OCI-M2 (cell line): ENCODE data around the gene LRRC38.

Experiments
- DNase-seq: peaks from one replicate; lab custom pipeline; 2025; ENCODE audit not compliant: unreplicated experiment; lab: John Stamatoyannopoulos, UW

The LRRC38 gene

DNA sequence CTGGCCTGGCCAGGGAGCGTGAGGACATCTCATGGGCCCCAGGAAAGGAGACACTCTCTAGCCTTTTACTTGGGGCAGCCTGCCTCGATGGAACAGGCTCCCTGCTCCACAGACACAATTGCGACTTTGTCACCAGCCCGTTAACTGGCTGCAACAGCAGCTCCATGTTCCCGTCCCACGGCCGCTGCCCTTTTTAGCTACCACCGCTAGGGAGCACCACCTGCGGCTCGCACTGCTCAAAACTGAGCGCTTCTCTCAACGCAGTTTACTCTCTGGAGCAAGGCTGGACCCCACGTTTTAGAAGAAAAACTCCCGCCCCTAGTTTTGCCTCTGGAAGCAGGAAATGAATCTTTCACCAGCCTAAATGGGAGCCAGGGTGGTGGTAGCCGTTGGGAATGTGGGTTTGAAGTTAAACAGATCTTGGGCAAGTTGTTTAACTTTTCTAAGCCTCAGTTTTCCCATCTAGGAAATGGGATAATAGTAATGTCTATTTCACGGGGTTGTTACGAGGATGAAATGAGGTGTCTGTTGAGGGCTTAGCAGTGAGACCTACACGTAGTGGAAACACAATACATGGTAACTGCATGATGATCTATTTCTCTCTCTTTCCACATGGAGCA, 3.5 kb upstream of the LRRC38 start:
- DNase-seq: no peak

DNA sequence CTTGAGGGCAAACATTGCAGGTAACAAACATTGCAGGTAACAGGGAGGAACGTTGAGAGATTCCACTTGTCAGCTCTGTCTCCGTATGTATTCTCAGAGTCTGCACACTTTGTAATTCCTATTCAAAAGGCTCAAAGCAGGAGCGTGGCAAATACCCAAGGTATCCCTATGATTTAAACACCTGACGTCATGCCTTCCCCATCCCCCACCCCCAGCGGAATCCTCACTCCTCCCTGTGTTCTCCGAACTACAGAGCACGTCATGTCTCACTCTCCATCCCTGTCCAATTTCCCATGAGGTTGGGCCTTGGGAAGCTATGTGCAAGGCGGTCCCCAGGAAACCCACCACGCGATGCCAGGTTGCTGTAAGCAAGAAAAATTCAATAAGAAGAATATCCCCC, 2.8 kb upstream of the LRRC38 start:
- no peak for DNase-seq

DNA sequence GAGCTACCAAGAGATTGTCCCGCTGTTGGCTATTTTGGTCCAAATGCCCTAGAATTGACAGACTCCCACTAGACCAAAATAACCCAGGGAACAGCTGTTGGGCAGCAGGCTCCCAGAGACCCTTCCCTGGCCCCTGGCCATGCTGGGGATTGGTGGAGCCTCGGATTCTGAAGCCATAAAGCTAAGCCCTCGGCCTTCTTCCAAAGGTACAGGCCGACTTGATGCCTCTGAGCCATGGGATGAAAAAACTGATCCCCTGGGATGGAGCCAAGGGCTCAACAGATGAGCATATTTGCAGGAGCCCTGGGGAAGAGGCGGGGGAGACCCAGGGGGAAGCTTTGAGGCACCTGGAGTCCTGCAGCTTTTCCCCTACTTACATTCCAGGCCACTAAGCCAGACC, 1.0 kb upstream of the LRRC38 start:
- DNase-seq: no peak

DNA sequence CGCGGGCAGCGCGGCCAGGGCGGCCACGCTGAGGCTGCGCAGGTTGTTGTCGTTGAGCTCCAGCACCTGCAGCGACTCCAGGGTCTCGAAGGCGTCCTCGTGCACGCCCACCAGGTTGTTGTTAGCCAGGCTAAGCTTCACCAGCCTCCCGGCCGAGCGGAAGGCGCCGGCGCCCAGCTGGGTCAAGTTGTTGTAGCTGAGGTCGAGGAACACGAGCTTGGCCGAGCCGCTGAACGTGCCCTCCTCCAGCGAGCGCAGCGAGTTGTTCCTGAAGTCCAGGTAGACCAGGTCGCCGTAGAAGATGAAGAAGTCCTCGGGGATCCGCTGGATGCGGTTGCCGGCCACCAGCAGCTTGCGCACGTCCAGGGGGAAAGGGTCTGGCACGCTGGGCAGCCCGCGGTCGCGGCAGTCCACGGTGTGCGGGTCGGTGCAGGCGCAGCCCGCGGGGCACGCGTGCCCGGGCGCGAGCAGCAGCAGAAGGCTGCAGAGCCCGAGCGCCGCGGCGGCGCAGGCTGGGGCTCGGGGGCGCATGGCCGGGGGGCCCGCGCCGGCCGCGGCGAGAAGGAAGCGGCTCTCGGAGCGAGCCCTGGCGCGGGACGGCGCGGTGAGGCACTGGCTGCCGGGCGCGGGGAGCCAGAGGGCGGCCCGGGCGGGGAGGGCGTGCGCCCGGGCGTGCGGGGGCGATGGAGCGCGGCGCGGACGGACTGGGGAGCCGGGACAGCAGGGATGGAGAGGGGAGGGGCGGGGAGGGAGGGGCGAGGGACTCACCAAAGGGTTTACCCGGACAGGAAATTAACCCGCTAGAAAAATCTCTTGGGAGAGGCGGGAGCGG, 524 bp downstream of the LRRC38 start:
- no peak for DNase-seq

GRCh38 chr1:13512472-13512871, 1.3 kb downstream of the LRRC38 start:
- DNase-seq: no peak

DNA sequence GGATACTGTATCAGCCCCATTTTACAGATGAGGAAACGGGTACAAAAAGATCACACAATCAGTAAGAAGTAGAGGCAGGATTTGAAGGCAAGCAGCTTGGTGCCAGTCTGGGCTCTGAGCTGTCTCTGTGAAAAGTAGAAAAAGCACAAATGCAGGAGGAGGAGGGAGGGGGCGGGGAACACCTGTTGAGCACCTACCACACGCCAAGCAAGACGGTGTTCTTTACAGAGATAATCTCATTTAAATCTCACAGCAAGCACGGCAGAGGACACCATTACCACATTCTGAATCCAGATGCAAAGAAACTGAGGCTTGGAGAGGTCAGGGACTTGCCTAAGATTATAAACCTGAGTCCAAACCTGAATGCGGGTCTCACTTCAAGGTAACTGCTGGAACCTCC, 3.3 kb downstream of the LRRC38 start:
- no peak for DNase-seq

DNA sequence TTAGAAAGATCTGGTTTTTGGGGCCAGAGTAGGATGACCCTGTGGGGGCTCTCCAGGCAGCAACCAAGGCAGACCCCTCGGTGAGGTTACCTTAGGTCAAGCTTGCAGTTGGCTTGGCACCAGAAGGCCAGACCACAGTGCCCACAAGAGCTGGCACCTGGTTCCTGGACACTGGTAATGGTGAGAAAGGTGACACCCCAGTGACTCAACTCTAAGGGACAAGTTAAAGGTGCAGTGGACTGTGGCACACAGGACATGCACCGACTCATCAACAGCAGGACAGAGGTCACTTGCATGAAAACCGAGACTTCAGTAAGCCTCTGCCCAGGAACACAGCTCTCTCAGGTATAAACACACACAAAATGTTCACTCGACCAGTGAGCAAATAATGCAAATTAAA, 6.7 kb downstream of the LRRC38 start:
- DNase-seq: no peak

- DNase-seq: no peak
These were observed 8.8 kb downstream of the LRRC38 start for GRCh38 chr1:13505020-13505419.

- no peak for DNase-seq
These were observed 13.0 kb downstream of the LRRC38 start for GRCh38 chr1:13500806-13501205.

- no peak for DNase-seq
These were observed 14.4 kb downstream of the LRRC38 start for GRCh38 chr1:13499422-13499821.

DNA sequence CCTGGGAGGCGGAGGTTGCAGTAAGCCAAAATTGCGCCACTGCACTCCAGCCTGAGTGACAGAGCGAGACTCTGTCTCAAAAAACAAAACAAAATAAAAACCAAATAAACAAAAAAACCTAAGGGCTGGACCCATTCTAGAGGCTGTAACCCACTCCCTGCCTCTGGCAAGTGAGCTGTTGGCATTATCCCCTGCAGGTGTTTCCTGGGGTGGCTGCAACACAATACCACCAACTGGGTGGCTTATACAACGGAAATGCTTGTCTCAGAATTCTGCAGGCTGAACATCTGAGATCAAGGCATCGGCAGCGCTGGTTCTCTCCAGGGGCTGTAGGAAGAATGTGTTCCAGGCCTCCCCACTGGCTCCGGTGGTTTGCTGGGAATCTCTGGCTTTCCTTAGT, 15.2 kb downstream of the LRRC38 start:
- no peak for DNase-seq

DNA sequence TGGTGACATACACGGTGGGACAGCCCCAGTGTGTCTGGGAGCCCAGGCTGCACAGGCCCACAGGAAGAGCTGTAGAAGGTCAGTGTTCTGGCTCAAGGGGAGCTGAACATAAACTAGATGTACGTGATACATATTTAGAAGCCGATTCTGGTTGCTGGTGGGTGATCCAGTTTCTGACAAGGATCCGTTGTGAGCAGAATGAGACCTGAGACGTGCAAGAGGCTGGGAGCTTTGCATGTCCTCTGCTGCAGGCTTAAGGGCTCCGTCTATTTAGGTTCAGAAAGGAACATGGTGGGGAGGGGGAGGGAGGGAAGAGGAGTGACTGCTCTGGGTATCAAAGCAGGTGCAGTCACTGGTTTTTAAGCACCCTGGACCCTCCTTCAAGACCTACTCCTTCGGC, 18.6 kb downstream of the LRRC38 start:
- DNase-seq: no peak

DNA sequence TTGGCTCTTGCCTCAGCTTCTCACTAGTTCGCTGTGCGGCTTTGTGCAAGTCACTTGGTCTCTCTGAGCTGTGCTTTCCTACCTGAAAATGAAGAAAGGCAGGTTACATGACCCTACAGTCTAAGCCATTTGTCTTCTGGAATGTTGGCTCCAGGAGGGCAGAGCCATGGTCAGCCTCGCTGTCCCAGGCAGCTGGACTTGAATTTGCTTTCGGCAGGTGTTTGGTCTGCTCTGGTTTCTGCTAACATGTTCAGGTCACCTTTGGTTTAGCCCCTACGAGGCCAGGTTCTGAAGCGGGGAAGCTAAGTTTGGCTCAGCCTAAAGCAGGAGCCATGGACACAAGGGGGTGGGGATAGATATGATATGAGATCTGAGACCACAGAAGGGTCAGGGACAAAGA, 19.1 kb downstream of the LRRC38 start:
- no peak for DNase-seq

DNA sequence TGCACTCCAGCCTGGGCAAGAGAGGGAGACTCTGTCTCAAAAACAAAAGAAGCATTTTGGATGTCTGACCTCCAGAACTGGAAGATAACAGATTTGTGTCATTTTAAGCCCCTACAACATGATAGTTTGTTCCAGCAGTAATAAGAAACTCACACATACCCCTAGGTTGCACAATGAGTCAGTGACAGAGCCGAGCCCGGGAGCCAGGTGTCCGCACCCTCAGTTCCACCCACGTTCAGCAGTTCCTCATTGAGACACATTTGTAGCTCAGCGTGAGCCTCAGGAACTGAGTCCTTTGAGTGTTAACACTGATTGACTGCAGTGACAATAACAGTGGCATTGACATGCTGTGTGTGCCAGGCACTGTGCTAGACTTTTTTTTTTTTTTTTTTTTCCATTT, 19.8 kb downstream of the LRRC38 start:
- no peak for DNase-seq

DNA sequence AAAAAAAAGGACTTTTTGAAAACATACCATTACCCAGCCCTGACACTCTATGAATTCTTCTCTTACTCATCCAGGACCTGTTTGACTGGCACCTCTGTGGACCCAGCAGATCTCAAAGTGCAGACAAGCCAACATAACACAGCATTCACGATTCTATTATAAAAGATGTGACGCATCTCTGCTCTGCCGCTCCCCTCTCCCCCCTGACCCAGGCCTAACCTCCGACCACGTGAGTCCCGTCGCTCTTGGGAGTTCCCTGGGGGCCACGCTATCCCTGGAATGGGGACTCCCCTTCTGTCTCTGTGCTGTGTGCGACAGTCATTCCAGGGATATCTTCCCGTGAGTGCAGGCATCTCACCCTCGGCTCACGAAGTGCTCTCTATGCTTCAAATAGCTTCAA, 21.1 kb downstream of the LRRC38 start:
- DNase-seq: no peak

DNA sequence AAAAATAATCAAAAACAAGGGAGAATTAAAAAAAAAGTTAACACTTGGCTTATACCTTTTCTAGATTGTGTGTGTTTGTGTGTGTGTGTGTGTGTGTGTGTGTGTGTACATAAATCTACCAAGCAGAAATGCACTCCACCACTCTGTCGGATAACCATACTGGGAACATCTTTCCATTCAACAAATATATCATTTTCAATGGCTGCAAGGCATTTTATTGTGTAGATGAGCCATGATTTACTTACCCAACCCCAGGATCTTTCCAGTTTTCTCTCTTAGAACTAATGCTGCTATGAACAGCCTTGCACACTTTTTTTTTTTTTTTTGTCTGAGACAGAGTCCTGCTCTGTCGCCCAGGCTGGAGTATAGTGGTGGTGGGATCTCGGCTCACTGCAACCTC, 25.8 kb downstream of the LRRC38 start:
- no peak for DNase-seq

- no peak for DNase-seq
These were observed 26.5 kb downstream of the LRRC38 start for GRCh38 chr1:13487143-13487868.

DNA sequence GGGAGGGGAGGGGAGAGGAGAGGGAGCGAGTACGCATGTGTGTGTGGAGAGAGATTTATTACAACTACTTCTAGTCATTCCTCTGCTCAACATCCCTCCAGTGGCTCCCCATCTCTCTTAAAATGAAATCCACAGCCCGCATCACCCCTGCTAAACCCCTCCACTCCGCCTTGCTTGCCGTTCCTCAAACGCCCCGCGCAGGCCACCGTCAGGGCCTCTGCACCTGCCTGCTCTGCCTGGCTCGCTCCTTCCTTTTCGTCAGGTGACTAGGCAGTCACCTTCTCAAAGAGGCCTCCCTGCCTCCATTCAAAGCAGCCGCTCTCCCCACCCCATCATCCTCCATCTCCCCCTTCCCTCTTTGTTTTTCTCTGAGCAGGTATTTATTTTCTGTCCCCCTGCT, 29.9 kb downstream of the LRRC38 start:
- DNase-seq: no peak

DNA sequence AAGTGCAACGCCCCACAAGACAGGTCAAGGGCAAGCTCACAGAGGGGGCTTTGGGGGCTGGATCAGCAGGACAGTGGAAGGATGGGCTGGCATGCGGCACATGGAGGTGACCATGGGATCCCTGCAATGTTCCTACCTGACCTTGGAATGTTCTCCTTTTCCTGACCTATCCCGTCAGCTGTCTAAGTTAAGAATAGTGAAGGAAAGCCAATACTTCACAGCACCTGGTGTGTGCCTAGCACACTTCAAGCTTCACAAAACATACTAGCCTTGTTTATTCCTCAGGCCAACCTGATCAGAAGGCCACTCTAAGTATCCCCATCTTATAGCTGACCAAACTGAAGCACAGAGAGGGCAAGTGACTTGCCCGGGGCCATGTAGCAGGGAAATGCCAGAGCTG, 31.2 kb downstream of the LRRC38 start:
- DNase-seq: no peak

DNA sequence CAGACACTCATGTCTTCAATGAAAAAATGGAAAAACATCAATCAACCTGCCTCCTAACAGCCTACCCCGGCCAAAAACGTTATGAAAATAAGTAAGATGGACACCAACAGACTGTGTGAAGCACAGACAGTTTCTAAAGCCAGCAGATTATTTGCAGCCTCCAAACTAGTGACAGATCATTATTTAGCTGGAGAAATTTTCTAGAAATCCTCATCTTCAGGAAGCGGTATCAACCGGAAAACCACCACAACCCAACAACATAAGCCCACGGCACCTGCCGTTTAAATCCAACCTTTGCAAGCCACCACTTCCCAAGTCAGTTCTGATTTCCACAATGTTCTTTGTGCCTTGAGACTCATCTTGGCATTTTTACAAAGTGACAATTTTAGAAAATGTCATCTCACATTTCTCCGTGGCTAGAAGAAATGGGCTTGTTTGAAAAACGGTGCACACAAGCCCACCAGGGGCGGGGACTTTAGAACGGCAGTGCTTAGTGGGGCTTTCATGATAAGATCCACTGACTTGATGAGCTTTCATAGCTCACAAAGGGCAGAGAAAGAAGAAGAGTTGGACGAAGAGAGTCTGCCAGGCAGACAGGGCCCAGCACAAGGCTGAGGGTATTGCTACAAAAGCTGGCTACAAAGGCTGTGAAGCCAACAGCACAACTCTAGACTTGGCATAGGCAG, 34.5 kb downstream of the LRRC38 start:
- no peak for DNase-seq

- DNase-seq: no peak
These were observed 35.1 kb downstream of the LRRC38 start for GRCh38 chr1:13478692-13479091.

DNA sequence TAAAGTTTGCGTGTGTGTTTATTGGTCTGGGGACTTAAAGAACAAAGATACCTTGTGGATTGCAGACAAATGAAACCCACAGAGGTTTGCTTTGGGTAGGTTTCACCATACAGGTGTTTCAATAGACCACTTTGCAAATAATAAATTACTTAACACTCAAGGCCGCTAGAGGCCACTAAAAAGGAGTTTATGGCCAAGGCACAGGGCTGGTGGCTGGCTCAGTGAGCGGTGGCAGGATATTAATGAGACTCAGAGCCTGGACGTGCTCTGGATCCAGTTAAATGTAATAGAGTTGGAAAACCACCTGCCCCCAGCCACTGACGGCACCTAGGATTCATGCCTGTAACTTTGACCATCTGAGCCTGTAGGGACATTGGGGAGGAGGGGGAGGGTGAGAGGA, 44.5 kb downstream of the LRRC38 start:
- DNase-seq: no peak
